ENCODE data around the gene ZNF436. TPM values are rescaled to one million over a fixed set of nuclear protein-coding genes. Genes with fewer than 3 reads are reported as not detected.

The ZNF436 gene
- total RNA-seq, 1 experiment from 2014 or later, result 0.52 TPM

DNA sequence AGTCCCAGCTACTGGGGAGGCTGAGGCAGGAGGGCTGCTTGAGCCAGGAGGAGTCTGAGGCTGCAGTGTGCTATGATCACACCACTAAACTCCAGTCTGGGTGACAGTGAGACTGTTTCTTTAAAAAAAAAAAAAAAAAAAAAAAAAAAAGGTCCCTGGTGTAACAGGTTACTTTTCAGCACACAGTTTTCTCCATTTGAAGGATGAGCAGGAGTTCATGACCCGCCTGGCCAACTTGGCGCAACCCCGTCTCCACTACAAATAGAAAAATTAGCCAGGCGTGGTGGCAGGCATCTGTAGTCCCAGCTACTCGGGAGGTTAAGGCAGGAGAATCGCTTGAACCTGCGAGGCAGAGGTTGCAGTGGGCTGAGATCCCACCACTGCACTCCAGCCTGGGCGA, 37.9 kb downstream of the ZNF436 start:
- no peak overlapping the region for H3K14ac ChIP-seq (ENCODE audit: insufficient read depth, low read length)
- H3K9me3 Mint-ChIP-seq, result no peaks in the 10 kb centered on the region
- H2BK120ac ChIP-seq (ENCODE audit: low read depth, low read length, poor library complexity, severe bottlenecking), result no peak overlapping the region
- no peak overlapping the region for H2AFZ ChIP-seq (ENCODE audit: low read length)
- no peaks in the 10 kb centered on the region for H4K20me1 ChIP-seq (ENCODE audit: control insufficient read depth, insufficient read depth, insufficient read length)
- H3K4me1 Mint-ChIP-seq, result no peaks in the 10 kb centered on the region
- no peak overlapping the region for H3K56ac ChIP-seq (ENCODE audit: insufficient read length, low read depth, low read length)
- H3K79me2 ChIP-seq (ENCODE audit: insufficient read depth, low read length), result no peaks in the 10 kb centered on the region; the same call in 1 of the 2 replicates
- no peak overlapping the region for H2AK5ac ChIP-seq (ENCODE audit: insufficient read length, low read length)
- no peak overlapping the region for H2BK20ac ChIP-seq (ENCODE audit: low read depth, low read length, poor library complexity, severe bottlenecking)
- H3K36me3 Mint-ChIP-seq (ENCODE audit: insufficient read depth in 1 of 3, low read depth in 3 of 3), result peaks cover 55 to 94% (median 87%) of the 10 kb centered on the region in 3 experiments; a peak in 6 of 7 replicates
- H3K23ac ChIP-seq (ENCODE audit: insufficient read length, low read depth, low read length), result no peak overlapping the region
- no peak overlapping the region for H3K9ac ChIP-seq (ENCODE audit: extremely low read depth, insufficient read length, low read length)
- H3K4ac ChIP-seq (ENCODE audit: low read depth, low read length), result no peak overlapping the region
- H4K8ac ChIP-seq (replicated peaks; ENCODE audit: insufficient read length, low read depth, low read length), result no peak overlapping the region
- no peaks in the 10 kb centered on the region for H3K4me1 ChIP-seq (ENCODE audit: insufficient read depth, low read length)
- no CpG with 5 or more reads among the region's 8 CpGs for WGBS (ENCODE audit: extremely low coverage, insufficient read length, low lambda C conversion rate)
- no peaks in the 10 kb centered on the region; the same call in 1 of the 2 replicates for H3K27me3 Mint-ChIP-seq (ENCODE audit: low read depth)
- no peak overlapping the region for H2BK5ac ChIP-seq (ENCODE audit: insufficient read length, low read length)
- no peak overlapping the region for H3K27ac Mint-ChIP-seq
- no peak overlapping the region for H2BK15ac ChIP-seq (ENCODE audit: low read depth, low read length)
- no peaks in the 10 kb centered on the region for H3K23me2 ChIP-seq (ENCODE audit: insufficient read length, low read depth, low read length, poor library complexity, severe bottlenecking)
- no peaks in the 10 kb centered on the region for H3K9me3 ChIP-seq (ENCODE audit: control insufficient read depth, low read depth, low read length)
- no peak overlapping the region for H3K4me2 ChIP-seq (ENCODE audit: insufficient read depth, insufficient read length, low read length)
- no peak overlapping the region for H4K91ac ChIP-seq (ENCODE audit: insufficient read length, low read depth, low read length)
- no peak overlapping the region for H3K18ac ChIP-seq (ENCODE audit: insufficient read length, low read depth, low read length)
- H3K79me1 ChIP-seq (ENCODE audit: insufficient read depth, low read depth, low read length, poor library complexity, severe bottlenecking), result peaks cover 3% of the 10 kb centered on the region
- no peak for TF ChIP-seq CTCF (conservative IDR thresholded peaks at IDR 0.05)
- no peak overlapping the region for H3K27ac ChIP-seq (ENCODE audit: insufficient read length, low read depth, low read length)
- no peak overlapping the region for H4K5ac ChIP-seq (ENCODE audit: insufficient read length, low read depth, low read length)
- H2BK12ac ChIP-seq (ENCODE audit: insufficient read length, low read depth, low read length), result no peak overlapping the region
- no peak overlapping the region for H3T11ph ChIP-seq (ENCODE audit: low read length)
- no peak for DNase-seq
- no peak overlapping the region for H3K4me3 Mint-ChIP-seq
- no peaks in the 10 kb centered on the region for H3K27me3 ChIP-seq (ENCODE audit: insufficient read depth, low read length)

Measured in H9 (cell line).